Adrenal gland (tissue), 5 donors: ENCODE measurements around the gene ZNF775.

ENCODE experiments used
- CTCF ChIP-seq, 6 experiments: fragments of 450-650 bp in 4 of 6; fragments of 200-600 bp in 2 of 6; sonication (generic) in 1 of 6; IDR thresholded peaks; 1 replicate in 5 of 6; 2 replicates in 1 of 6; pipeline versions ENCODE4 v1.5.1 to v1.8.0; 2016 to 2021; ENCODE audit warnings: antibody characterized with exemption in 6 of 6, mild to moderate bottlenecking in 2 of 6, moderate library complexity in 1 of 6
- POLR2A ChIP-seq, 2 donors: fragments of 450-650 bp; IDR thresholded peaks; one replicate each; pipeline ENCODE4 v1.6.1; 2017; ENCODE audit warnings: antibody characterized with exemption in 2 of 2, mild to moderate bottlenecking in 2 of 2, moderate library complexity in 1 of 2
- donor health status: DM: no; HTN: no; CAD: no.

DNA sequence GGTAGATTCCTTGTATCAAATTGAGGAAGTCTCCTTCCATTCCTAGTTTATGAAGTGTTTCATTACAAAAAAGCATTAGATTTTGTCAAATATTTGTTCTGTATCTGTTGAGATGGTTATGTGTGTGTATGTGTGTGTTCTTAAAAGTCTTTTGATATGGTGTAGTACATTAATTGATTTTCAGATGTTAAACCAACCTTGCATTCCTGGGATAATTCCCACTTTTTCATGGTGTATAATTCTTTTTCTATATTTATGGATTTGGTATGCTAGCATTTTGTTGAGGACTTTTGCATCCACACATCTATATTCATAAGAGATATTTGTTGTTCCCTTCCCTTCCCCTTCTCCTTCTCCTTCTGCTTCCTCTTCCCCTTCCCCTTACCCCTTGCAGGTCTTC is 62.4 kb downstream of the ZNF775 start:
- TF ChIP-seq CTCF (IDR thresholded peaks at IDR 0.05) (no peak), POLR2A (IDR thresholded peaks at IDR 0.05) (no peak)
